Measurements from ENCODE around the gene HFM1. TPM values are rescaled to one million over a fixed set of nuclear protein-coding genes. Genes with fewer than 3 reads are reported as not detected.
"Not testable (repeated sequence)": the region's sequence is repeated elsewhere in the genome, so short reads cannot be mapped to it uniquely, and the experiment has no call there.

The HFM1 gene
- polyA plus RNA-seq, 3 donors, result not detected

GRCh38 chr1:91450260-91450659 lies 45.6 kb upstream of the HFM1 start:
- peaks cover 0 to 5% (median 2%) of the 10 kb centered on the region in 7 donors for H3K9me3 Mint-ChIP-seq
- Histone ChIP-seq H3K9ac (ENCODE audit: insufficient read depth, low read length, poor library complexity, severe bottlenecking) (no peak overlapping the region), H3K4me1 (ENCODE audit: control insufficient read depth in 1 of 2, insufficient read depth in 2 of 2, low read length in 2 of 2) (no peaks in the 10 kb centered on the region), H3K9me3 (replicated peaks in 1 of 2; ENCODE audit: control insufficient read depth in 1 of 2, insufficient read depth in 1 of 2, low read length in 2 of 2) (no peaks in the 10 kb centered on the region), H3K27ac (ENCODE audit: low read depth in 1 of 2, low read length in 2 of 2) (no peak overlapping the region), H4K20me1 (ENCODE audit: insufficient read depth, low read length) (no peaks in the 10 kb centered on the region), H3K79me2 (ENCODE audit: insufficient read depth, low read length) (no peaks in the 10 kb centered on the region), H3K4me2 (replicated peaks; ENCODE audit: extremely low read depth, low read length, poor library complexity, severe bottlenecking) (no peak overlapping the region), H3K27me3 (ENCODE audit: control insufficient read depth in 2 of 2, insufficient read depth in 2 of 2, low read length in 2 of 2) (no peaks in the 10 kb centered on the region), H2AFZ (ENCODE audit: insufficient read depth, low read depth, low read length, poor library complexity, severe bottlenecking) (no peak overlapping the region), H3K36me3 (replicated peaks in 1 of 2; ENCODE audit: control insufficient read depth in 1 of 2, insufficient read depth in 2 of 2, low read length in 2 of 2) (no peaks in the 10 kb centered on the region), H3K4me3 (replicated peaks in 1 of 3; ENCODE audit: low read depth in 2 of 3, low read length in 3 of 3) (no peak overlapping the region)
- peaks cover 2% of the 10 kb centered on the region for H3K4me1 Mint-ChIP-seq
- no peak for DNase-seq
- H3K27ac Mint-ChIP-seq, result no peak overlapping the region
- H3K36me3 Mint-ChIP-seq, result no peaks in the 10 kb centered on the region
- H3K4me3 Mint-ChIP-seq, result no peak overlapping the region
- intact Hi-C loops (cut with micrococcal nuclease), result no loop called here
- no peak for TF ChIP-seq CTCF (IDR thresholded peaks at IDR 0.05)
- H3K27me3 Mint-ChIP-seq (ENCODE audit: low read depth in 3 of 3), result no peaks in the 10 kb centered on the region
- no CpG with 5 or more reads among the region's 2 CpGs for whole genome bisulfite sequencing (ENCODE audit: insufficient coverage)

GRCh38 chr1:91447782-91448181 lies 43.1 kb upstream of the HFM1 start:
- H3K27ac Mint-ChIP-seq; H3K9me3 ChIP-seq (replicated peaks in 1 of 2; ENCODE audit: control insufficient read depth in 1 of 2, insufficient read depth in 1 of 2, low read length in 2 of 2); H3K36me3 Mint-ChIP-seq; H3K79me2 ChIP-seq (ENCODE audit: insufficient read depth, low read length); intact Hi-C loops (cut with micrococcal nuclease); H3K27me3 ChIP-seq (ENCODE audit: control insufficient read depth in 2 of 2, insufficient read depth in 2 of 2, low read length in 2 of 2); H3K4me3 Mint-ChIP-seq; H3K4me1 Mint-ChIP-seq; H4K20me1 ChIP-seq (ENCODE audit: insufficient read depth, low read length); H3K9ac ChIP-seq (ENCODE audit: insufficient read depth, low read length, poor library complexity, severe bottlenecking); H3K27ac ChIP-seq (ENCODE audit: low read depth in 1 of 2, low read length in 2 of 2); H3K4me2 ChIP-seq (replicated peaks; ENCODE audit: extremely low read depth, low read length, poor library complexity, severe bottlenecking); H3K36me3 ChIP-seq (replicated peaks in 1 of 2; ENCODE audit: control insufficient read depth in 1 of 2, insufficient read depth in 2 of 2, low read length in 2 of 2); H2AFZ ChIP-seq (ENCODE audit: insufficient read depth, low read depth, low read length, poor library complexity, severe bottlenecking); H3K4me3 ChIP-seq (replicated peaks in 1 of 3; ENCODE audit: low read depth in 2 of 3, low read length in 3 of 3); DNase-seq; H3K27me3 Mint-ChIP-seq (ENCODE audit: low read depth in 3 of 3); H3K4me1 ChIP-seq (ENCODE audit: control insufficient read depth in 1 of 2, insufficient read depth in 2 of 2, low read length in 2 of 2): not testable (repeated sequence)
- WGBS (ENCODE audit: insufficient coverage), result no CpG with 5 or more reads among the region's 2 CpGs
- peaks cover 0 to 16% (median 9%) of the 10 kb centered on the region in 7 donors for H3K9me3 Mint-ChIP-seq

GRCh38 chr1:91441980-91442379 lies 37.3 kb upstream of the HFM1 start:
- H3K27ac Mint-ChIP-seq; H3K9me3 ChIP-seq (replicated peaks in 1 of 2; ENCODE audit: control insufficient read depth in 1 of 2, insufficient read depth in 1 of 2, low read length in 2 of 2); H3K36me3 Mint-ChIP-seq; DNase-seq; H4K20me1 ChIP-seq (ENCODE audit: insufficient read depth, low read length); intact Hi-C loops (cut with micrococcal nuclease); H3K4me1 ChIP-seq (ENCODE audit: control insufficient read depth in 1 of 2, insufficient read depth in 2 of 2, low read length in 2 of 2); H3K9ac ChIP-seq (ENCODE audit: insufficient read depth, low read length, poor library complexity, severe bottlenecking); H3K4me2 ChIP-seq (replicated peaks; ENCODE audit: extremely low read depth, low read length, poor library complexity, severe bottlenecking); H3K27me3 ChIP-seq (ENCODE audit: control insufficient read depth in 2 of 2, insufficient read depth in 2 of 2, low read length in 2 of 2); H3K4me3 ChIP-seq (replicated peaks in 1 of 3; ENCODE audit: low read depth in 2 of 3, low read length in 3 of 3); H3K27me3 Mint-ChIP-seq (ENCODE audit: low read depth in 3 of 3); H2AFZ ChIP-seq (ENCODE audit: insufficient read depth, low read depth, low read length, poor library complexity, severe bottlenecking); H3K4me3 Mint-ChIP-seq; H3K36me3 ChIP-seq (replicated peaks in 1 of 2; ENCODE audit: control insufficient read depth in 1 of 2, insufficient read depth in 2 of 2, low read length in 2 of 2); H3K4me1 Mint-ChIP-seq; H3K27ac ChIP-seq (ENCODE audit: low read depth in 1 of 2, low read length in 2 of 2); H3K79me2 ChIP-seq (ENCODE audit: insufficient read depth, low read length): not testable (repeated sequence)
- 98% methylated on average over 5 of the region's 5 CpGs for WGBS (ENCODE audit: insufficient coverage)
- H3K9me3 Mint-ChIP-seq, result peaks cover 0 to 16% (median 9%) of the 10 kb centered on the region in 7 donors

Data from CD14-positive monocyte (primary cell).